Fibroblast of lung (primary cell): Measurements from ENCODE around the gene LTN1.

Source experiments
- CTCF ChIP-seq, 2 donors: IDR thresholded peaks in 1 of 2; conservative IDR thresholded peaks in 1 of 2; 1 replicate in 1 of 2; 2 replicates in 1 of 2; pipeline ENCODE4 v1.5.1; 2011 to 2012; ENCODE audit warnings: low read length in 2 of 2, control low read depth in 1 of 2, inconsistent platforms in 1 of 2, low read depth in 1 of 2, mild to moderate bottlenecking in 1 of 2
- EZH2 ChIP-seq: IDR thresholded peaks from 2 replicates; pipeline ENCODE4 v1.5.1; 2012; ENCODE audit warnings: low read length, control low read depth, mild to moderate bottlenecking; ENCODE audit errors: missing control alignments

GRCh38 chr21:28906236-28906635, 86.4 kb downstream of the LTN1 start:
- TF ChIP-seq CTCF (conservative IDR thresholded peaks at IDR 0.05 in 1 of 2, IDR thresholded peaks at IDR 0.05 in 1 of 2; ENCODE audit: low read depth in 1 of 2, low read length in 2 of 2) (no peak), EZH2 (no peak)
